ENCODE measurements around the gene TMEM131L. TPM values are rescaled to one million over a fixed set of nuclear protein-coding genes. Genes with fewer than 3 reads are reported as not detected.

Gene TMEM131L
- total RNA-seq, 1 donor from 2014 or later: 6.4 TPM

GRCh38 chr4:153513596-153513995, 47.4 kb downstream of the TMEM131L start:
- Mint-ChIP-seq H3K4me3 (ENCODE audit: unreplicated experiment) (no peak overlapping the region), H3K27ac (ENCODE audit: unreplicated experiment) (peak overlapping the region; percentile 89), H3K36me3 (ENCODE audit: unreplicated experiment) (no peaks in the 10 kb centered on the region), H3K4me1 (ENCODE audit: unreplicated experiment) (peaks cover 57% of the 10 kb centered on the region), H3K27me3 (ENCODE audit: unreplicated experiment) (no peaks in the 10 kb centered on the region), H3K9me3 (ENCODE audit: unreplicated experiment) (no peaks in the 10 kb centered on the region)
- no peak for DNase-seq (ENCODE audit: extremely low spot score, unreplicated experiment)
- TF ChIP-seq CTCF (IDR thresholded peaks at IDR 0.05): no peak

GRCh38 chr4:153514001-153514526, 47.9 kb downstream of the TMEM131L start:
- DNase-seq (ENCODE audit: extremely low spot score, unreplicated experiment): no peak
- Mint-ChIP-seq H3K27ac (ENCODE audit: unreplicated experiment) (peak overlapping the region; percentile 89), H3K9me3 (ENCODE audit: unreplicated experiment) (no peaks in the 10 kb centered on the region), H3K4me1 (ENCODE audit: unreplicated experiment) (peaks cover 62% of the 10 kb centered on the region), H3K4me3 (ENCODE audit: unreplicated experiment) (no peak overlapping the region), H3K27me3 (ENCODE audit: unreplicated experiment) (no peaks in the 10 kb centered on the region), H3K36me3 (ENCODE audit: unreplicated experiment) (no peaks in the 10 kb centered on the region)
- TF ChIP-seq CTCF (IDR thresholded peaks at IDR 0.05): no peak

- Mint-ChIP-seq H3K27me3 (ENCODE audit: unreplicated experiment) (no peaks in the 10 kb centered on the region), H3K4me3 (ENCODE audit: unreplicated experiment) (no peak overlapping the region), H3K4me1 (ENCODE audit: unreplicated experiment) (peaks cover 62% of the 10 kb centered on the region), H3K27ac (ENCODE audit: unreplicated experiment) (no peak overlapping the region), H3K9me3 (ENCODE audit: unreplicated experiment) (no peaks in the 10 kb centered on the region), H3K36me3 (ENCODE audit: unreplicated experiment) (no peaks in the 10 kb centered on the region)
- DNase-seq (ENCODE audit: extremely low spot score, unreplicated experiment): no peak
- TF ChIP-seq CTCF (IDR thresholded peaks at IDR 0.05): no peak
These were observed 48.7 kb downstream of the TMEM131L start for GRCh38 chr4:153514688-153515426.

- DNase-seq (ENCODE audit: extremely low spot score, unreplicated experiment): no peak
- H3K27me3 Mint-ChIP-seq (ENCODE audit: unreplicated experiment): no peaks in the 10 kb centered on the region
- H3K9me3 Mint-ChIP-seq (ENCODE audit: unreplicated experiment): no peaks in the 10 kb centered on the region
- H3K4me1 Mint-ChIP-seq (ENCODE audit: unreplicated experiment): peaks cover 69% of the 10 kb centered on the region
- TF ChIP-seq CTCF (IDR thresholded peaks at IDR 0.05): no peak
- no peaks in the 10 kb centered on the region for H3K36me3 Mint-ChIP-seq (ENCODE audit: unreplicated experiment)
- H3K27ac Mint-ChIP-seq (ENCODE audit: unreplicated experiment): no peak overlapping the region
- no peak overlapping the region for H3K4me3 Mint-ChIP-seq (ENCODE audit: unreplicated experiment)
These were observed 51.0 kb downstream of the TMEM131L start for GRCh38 chr4:153517159-153517558.

- H3K4me3 Mint-ChIP-seq (ENCODE audit: unreplicated experiment): no peak overlapping the region
- H3K27me3 Mint-ChIP-seq (ENCODE audit: unreplicated experiment): no peaks in the 10 kb centered on the region
These were observed 51.8 kb downstream of the TMEM131L start for GRCh38 chr4:153518001-153518400.

More at GRCh38 chr4:153518001-153518400, 51.8 kb downstream of the TMEM131L start:
- peak overlapping the region; percentile 5 for H3K27ac Mint-ChIP-seq (ENCODE audit: unreplicated experiment)
- DNase-seq (ENCODE audit: extremely low spot score, unreplicated experiment): no peak
- no peaks in the 10 kb centered on the region for H3K9me3 Mint-ChIP-seq (ENCODE audit: unreplicated experiment)
- peaks cover 65% of the 10 kb centered on the region for H3K4me1 Mint-ChIP-seq (ENCODE audit: unreplicated experiment)
- H3K36me3 Mint-ChIP-seq (ENCODE audit: unreplicated experiment): no peaks in the 10 kb centered on the region
- no peak for TF ChIP-seq CTCF (IDR thresholded peaks at IDR 0.05)
